Effector CD4-positive, alpha-beta T cell (primary cell): Measurements from ENCODE around the gene SPTLC2.
"Not testable (repeated sequence)": the region's sequence is repeated elsewhere in the genome, so short reads cannot be mapped to it uniquely, and the experiment has no call there.

Experiments used
- DNase-seq: peaks from one replicate; pipeline ENCODE4 v3.0.0-alpha.2; 2020

SPTLC2 gene

GRCh38 chr14:77622366-77622961, 6.0 kb upstream of the SPTLC2 start:
- DNase-seq = no peak

- DNase-seq = no peak
These were observed 3.9 kb upstream of the SPTLC2 start for GRCh38 chr14:77620222-77620870.

- no peak for DNase-seq
These were observed 2.0 kb upstream of the SPTLC2 start for GRCh38 chr14:77618381-77618970.

- DNase-seq = no peak
These were observed 344 bp downstream of the SPTLC2 start for GRCh38 chr14:77616133-77616453.

- no peak for DNase-seq
These were observed 890 bp downstream of the SPTLC2 start for GRCh38 chr14:77615361-77616132.

GRCh38 chr14:77613201-77613600, 3.2 kb downstream of the SPTLC2 start:
- DNase-seq = no peak

GRCh38 chr14:77612011-77612620, 4.3 kb downstream of the SPTLC2 start:
- no peak for DNase-seq

- no peak for DNase-seq
These were observed 5.9 kb downstream of the SPTLC2 start for GRCh38 chr14:77610553-77610952.

- DNase-seq = no peak
These were observed 6.5 kb downstream of the SPTLC2 start for GRCh38 chr14:77609922-77610321.

GRCh38 chr14:77607741-77608302, 8.6 kb downstream of the SPTLC2 start:
- DNase-seq = no peak

- no peak for DNase-seq
These were observed 11.0 kb downstream of the SPTLC2 start for GRCh38 chr14:77605392-77605972.

- DNase-seq = no peak
These were observed 12.7 kb downstream of the SPTLC2 start for GRCh38 chr14:77603654-77604255.

- DNase-seq = no peak
These were observed 13.4 kb downstream of the SPTLC2 start for GRCh38 chr14:77603031-77603430.

- no peak for DNase-seq
These were observed 14.4 kb downstream of the SPTLC2 start for GRCh38 chr14:77601846-77602619.

GRCh38 chr14:77599889-77600288, 16.5 kb downstream of the SPTLC2 start:
- DNase-seq = no peak

GRCh38 chr14:77598366-77599070, 17.9 kb downstream of the SPTLC2 start:
- DNase-seq = no peak

- no peak for DNase-seq
These were observed 22.9 kb downstream of the SPTLC2 start for GRCh38 chr14:77593501-77593961.

GRCh38 chr14:77590845-77591485, 25.5 kb downstream of the SPTLC2 start:
- DNase-seq = no peak

GRCh38 chr14:77589099-77589498, 27.3 kb downstream of the SPTLC2 start:
- DNase-seq = no peak

GRCh38 chr14:77588411-77589025, 27.9 kb downstream of the SPTLC2 start:
- DNase-seq = not testable (repeated sequence)
